WERI-Rb-1 (cell line): ENCODE data around the gene FGF14.
A peak's percentile ranks its signal among the peaks of the same experiment; 100 is the strongest.

Experiments used
- DNase-seq: peaks from one replicate; pipeline ENCODE4 v3.0.0-alpha.2; 2020
- H3K27ac ChIP-seq: fragments of 250-450 bp; sonication (Bioruptor Pico); 2 replicates; pipeline ENCODE4 v1.5.1; 2020; ENCODE audit warnings: mild to moderate bottlenecking, moderate library complexity
- H3K27me3 ChIP-seq: fragments of 250-450 bp; sonication (Bioruptor Pico); 2 replicates; pipeline ENCODE4 v1.5.1; 2021; ENCODE audit warnings: mild to moderate bottlenecking, low read depth, moderate library complexity; ENCODE audit not compliant: insufficient read depth, severe bottlenecking
- H3K36me3 ChIP-seq: fragments of 250-450 bp; sonication (Bioruptor Pico); 2 replicates; pipeline ENCODE4 v1.5.1; 2020; ENCODE audit warnings: mild to moderate bottlenecking, moderate library complexity
- H3K4me3 ChIP-seq: 2 replicates; pipeline ENCODE4 v1.5.1; 2011; ENCODE audit warnings: low read depth, mild to moderate bottlenecking, control low read depth, low read length
- H3K9me3 ChIP-seq: fragments of 250-450 bp; sonication (Bioruptor Pico); 2 replicates; pipeline ENCODE4 v1.5.1; 2021; ENCODE audit warnings: mild to moderate bottlenecking, moderate library complexity; ENCODE audit not compliant: severe bottlenecking
- TF ChIP-seq, protein P1 (sequence below): IDR thresholded peaks from 2 replicates; pipeline ENCODE4 v1.5.1; 2011; ENCODE audit warnings: low read depth, mild to moderate bottlenecking, control low read depth, inconsistent platforms, low read length

Gene FGF14

DNA sequence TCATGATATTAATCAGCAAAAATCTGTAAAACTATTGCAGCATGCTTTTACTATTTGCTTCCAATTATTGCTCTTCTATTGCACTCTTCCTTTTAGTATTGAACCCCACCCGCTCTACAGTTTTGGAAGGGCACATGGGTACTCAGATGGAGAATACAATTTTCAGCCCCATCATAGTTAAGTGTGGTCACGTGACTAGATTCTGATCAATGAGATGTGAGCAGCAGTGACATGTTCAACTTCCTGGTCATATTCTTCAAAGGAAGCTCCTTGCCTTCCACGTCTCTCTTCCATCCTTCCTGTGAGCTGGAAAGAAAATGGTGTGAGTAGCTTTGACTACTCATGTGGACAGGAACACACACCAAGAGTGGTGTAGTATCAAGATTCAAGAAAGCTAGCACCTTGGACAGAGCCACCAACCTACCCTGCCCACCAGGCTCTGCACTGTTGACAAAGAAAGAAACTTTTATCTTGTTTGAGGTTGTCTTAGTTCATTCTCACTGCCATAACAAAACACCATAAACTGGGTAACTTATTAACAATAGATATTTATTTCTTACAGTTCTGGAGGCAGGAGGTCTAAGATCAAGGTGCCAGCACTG is 3.8 kb upstream of the FGF14 start:
- TF ChIP-seq, protein P1, sequence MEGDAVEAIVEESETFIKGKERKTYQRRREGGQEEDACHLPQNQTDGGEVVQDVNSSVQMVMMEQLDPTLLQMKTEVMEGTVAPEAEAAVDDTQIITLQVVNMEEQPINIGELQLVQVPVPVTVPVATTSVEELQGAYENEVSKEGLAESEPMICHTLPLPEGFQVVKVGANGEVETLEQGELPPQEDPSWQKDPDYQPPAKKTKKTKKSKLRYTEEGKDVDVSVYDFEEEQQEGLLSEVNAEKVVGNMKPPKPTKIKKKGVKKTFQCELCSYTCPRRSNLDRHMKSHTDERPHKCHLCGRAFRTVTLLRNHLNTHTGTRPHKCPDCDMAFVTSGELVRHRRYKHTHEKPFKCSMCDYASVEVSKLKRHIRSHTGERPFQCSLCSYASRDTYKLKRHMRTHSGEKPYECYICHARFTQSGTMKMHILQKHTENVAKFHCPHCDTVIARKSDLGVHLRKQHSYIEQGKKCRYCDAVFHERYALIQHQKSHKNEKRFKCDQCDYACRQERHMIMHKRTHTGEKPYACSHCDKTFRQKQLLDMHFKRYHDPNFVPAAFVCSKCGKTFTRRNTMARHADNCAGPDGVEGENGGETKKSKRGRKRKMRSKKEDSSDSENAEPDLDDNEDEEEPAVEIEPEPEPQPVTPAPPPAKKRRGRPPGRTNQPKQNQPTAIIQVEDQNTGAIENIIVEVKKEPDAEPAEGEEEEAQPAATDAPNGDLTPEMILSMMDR: no peak
- peaks cover under 1% of the 10 kb centered on the region for H3K27me3 ChIP-seq
- no peak overlapping the region for H3K27ac ChIP-seq
- H3K36me3 ChIP-seq: no peaks in the 10 kb centered on the region
- no peaks in the 10 kb centered on the region for H3K9me3 ChIP-seq
- no peak for DNase-seq
- no peak overlapping the region for H3K4me3 ChIP-seq

DNA sequence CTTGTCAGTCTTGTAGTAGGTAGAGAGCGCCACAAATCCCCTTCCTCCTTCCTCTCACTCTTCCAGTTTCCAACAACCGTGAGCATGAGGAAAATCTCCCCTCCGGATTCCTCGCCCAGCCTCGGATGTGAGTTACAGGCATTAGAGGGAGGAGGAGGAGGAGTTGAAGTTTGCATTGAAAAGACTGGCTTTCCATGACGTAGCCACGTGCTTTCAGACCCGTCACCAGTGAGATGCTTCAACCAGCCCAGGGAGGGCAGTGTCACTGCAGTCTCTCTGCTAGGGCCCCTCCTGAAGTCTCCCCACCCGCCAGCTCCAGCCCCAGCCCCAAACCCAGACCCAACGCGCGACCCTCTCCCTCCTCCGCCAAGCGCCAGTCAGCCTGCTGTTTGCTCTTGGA is 442 bp upstream of the FGF14 start:
- TF ChIP-seq, protein P1: peak; percentile 41
- H3K27me3 ChIP-seq: peaks cover 8% of the 10 kb centered on the region
- no peaks in the 10 kb centered on the region for H3K9me3 ChIP-seq
- no peak overlapping the region for H3K4me3 ChIP-seq
- H3K27ac ChIP-seq: no peak overlapping the region
- H3K36me3 ChIP-seq: no peaks in the 10 kb centered on the region
- peak; percentile 41 for DNase-seq

DNA sequence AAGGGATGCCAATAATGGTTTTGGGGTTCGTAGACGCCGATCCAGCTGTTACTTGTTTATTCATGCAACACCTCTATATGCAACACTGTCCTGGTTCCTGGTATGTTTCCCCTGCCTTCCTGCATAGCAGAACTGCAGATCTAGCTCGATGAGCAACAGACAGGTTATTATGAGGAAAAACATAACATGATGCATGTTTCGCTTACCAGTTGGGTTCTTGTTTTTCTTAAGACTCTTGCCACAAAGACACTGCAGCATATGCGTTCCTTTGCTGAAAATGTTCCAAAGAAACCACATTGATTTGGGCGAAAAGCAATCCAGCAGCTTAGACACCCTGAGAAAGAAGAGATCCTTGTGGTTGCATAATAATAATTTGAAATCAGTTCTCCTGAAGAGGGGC is 583 bp downstream of the FGF14 start:
- H3K4me3 ChIP-seq: no peak overlapping the region
- H3K36me3 ChIP-seq: no peaks in the 10 kb centered on the region
- no peak for DNase-seq
- TF ChIP-seq, protein P1: no peak
- H3K9me3 ChIP-seq: no peaks in the 10 kb centered on the region
- peaks cover 8% of the 10 kb centered on the region for H3K27me3 ChIP-seq
- H3K27ac ChIP-seq: no peak overlapping the region

DNA sequence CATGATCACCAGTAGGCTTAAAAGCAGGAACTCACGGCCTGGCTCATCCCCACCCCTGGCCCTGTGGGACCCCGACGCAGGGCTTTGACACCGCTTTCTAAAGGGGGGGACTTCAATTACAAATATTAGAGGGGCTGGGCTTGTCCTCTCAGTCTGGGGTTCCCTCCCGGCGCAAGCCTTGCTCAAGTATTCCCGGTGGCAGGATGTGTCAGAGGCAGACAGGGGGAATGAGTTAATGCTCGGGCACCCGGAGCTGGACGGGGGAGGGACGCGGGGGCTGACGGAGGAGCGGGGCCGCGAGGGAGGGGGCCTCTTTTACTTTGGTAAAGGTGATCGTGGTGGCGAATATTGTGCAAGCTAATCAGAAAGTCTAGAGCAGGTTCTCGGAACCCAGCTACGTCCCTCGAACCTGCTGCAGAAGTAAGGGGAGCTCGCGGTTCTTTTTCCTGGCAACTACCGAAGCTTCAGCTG is 1.1 kb downstream of the FGF14 start:
- H3K27me3 ChIP-seq: peaks cover 8% of the 10 kb centered on the region
- DNase-seq: peak; percentile 32
- TF ChIP-seq, protein P1: no peak
- H3K36me3 ChIP-seq: no peaks in the 10 kb centered on the region
- no peak overlapping the region for H3K27ac ChIP-seq
- peak overlapping the region; percentile 79 for H3K4me3 ChIP-seq
- H3K9me3 ChIP-seq: no peaks in the 10 kb centered on the region

DNA sequence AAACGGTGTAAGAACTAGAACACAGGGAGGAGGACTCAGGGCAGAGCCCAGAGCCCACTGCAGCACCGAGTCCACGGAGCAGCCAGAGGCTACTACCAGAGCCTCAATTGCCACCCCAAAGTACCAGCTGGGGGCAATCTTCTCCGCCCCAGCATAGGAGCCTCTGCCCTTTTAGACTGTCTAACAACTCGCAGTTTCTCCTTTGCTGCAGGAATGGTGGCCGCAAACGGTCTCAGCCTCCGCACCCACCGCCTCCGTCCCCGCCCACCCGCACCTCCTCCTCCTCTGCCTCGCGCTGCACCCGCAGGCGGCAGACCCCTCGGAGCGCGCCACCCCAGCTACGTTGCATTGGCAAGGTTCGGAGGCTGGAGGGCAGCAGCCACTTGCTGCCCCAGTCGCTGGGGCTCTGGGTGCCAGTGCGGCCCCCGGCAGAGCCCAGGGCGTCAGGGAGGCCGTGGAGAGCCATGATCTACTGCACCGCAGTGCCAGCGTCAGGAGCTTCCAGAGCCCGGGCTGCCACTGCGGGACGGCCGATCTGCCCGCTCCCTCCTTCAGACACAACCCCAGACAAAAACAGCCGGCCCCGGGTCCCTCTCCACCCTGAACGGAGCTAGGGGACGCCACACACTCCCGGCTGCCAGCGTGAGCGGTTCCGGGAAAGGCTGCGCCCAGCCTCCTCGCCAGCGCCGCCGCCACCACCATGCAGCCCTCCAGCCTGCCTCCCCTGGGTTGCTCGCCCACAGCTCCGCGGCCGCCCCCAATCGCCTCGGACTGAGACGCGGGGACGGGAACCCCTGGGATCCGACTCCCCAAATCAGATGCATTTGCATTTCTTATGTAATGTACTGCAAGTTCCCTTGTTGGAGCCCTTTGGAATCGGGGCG is 1.8 kb downstream of the FGF14 start:
- H3K27me3 ChIP-seq: peaks cover 8% of the 10 kb centered on the region
- no peak overlapping the region for H3K27ac ChIP-seq
- DNase-seq: peak; percentile 59
- TF ChIP-seq, protein P1: peak; percentile 65
- no peaks in the 10 kb centered on the region for H3K9me3 ChIP-seq
- H3K36me3 ChIP-seq: no peaks in the 10 kb centered on the region
- peak overlapping the region; percentile 79 for H3K4me3 ChIP-seq
